Muscle of arm (tissue), 14 donors: ENCODE measurements around the gene SEMA3E. TPM values are rescaled to one million over a fixed set of nuclear protein-coding genes. Genes with fewer than 3 reads are reported as not detected.
A peak's percentile ranks its signal among the peaks of the same experiment; 100 is the strongest.
"Not testable (repeated sequence)": the region's sequence is repeated elsewhere in the genome, so short reads cannot be mapped to it uniquely, and the experiment has no call there.

Experiments
- DNase-seq: peaks from one replicate; pipeline ENCODE4 v3.0.0-alpha.2; 2013
- long read RNA-seq, 11 donors: transcript quantifications; one replicate each; lab custom pipeline, GENCODE V29; 2026
- polyA plus RNA-seq, 12 donors: library from polyadenylated mRNA; unstranded; fragments of 120-200 nt; gene quantifications; one replicate each; pipeline ENCODE4 v1.2.1, GENCODE V29; 2013; ENCODE audit not compliant: insufficient read length in 12 of 12

Gene SEMA3E
- 1 to 10 TPM in 11 of 12 donors, not detected in 1; 2.3 to 6.4 (median 4.9) TPM for polyA plus RNA-seq
- long read RNA-seq, donor 1: 0 reads
- long read RNA-seq, donor 2, full-length matches to known transcripts: 2 of 2 reads
- long read RNA-seq, donor 2, partial matches to known transcripts: 0 of 2 reads
- long read RNA-seq, donor 2, other reads (novel, unspliced or antisense): 0 of 2 reads
- long read RNA-seq, donor 3: 0 reads
- long read RNA-seq, donor 4, full-length matches to known transcripts: 1 of 1 reads
- long read RNA-seq, donor 4, partial matches to known transcripts: 0 of 1 reads
- long read RNA-seq, donor 4, other reads (novel, unspliced or antisense): 0 of 1 reads
- long read RNA-seq, donor 5, full-length matches to known transcripts: 1 of 1 reads
- long read RNA-seq, donor 5, partial matches to known transcripts: 0 of 1 reads
- long read RNA-seq, donor 5, other reads (novel, unspliced or antisense): 0 of 1 reads
- long read RNA-seq, donor 6: 0 reads
- long read RNA-seq, donor 7: 0 reads
- long read RNA-seq, donor 8, full-length matches to known transcripts: 1 of 1 reads
- long read RNA-seq, donor 8, partial matches to known transcripts: 0 of 1 reads
- long read RNA-seq, donor 8, other reads (novel, unspliced or antisense): 0 of 1 reads
- long read RNA-seq, donor 9: 0 reads
- long read RNA-seq, donor 10, full-length matches to known transcripts: 1 of 1 reads
- long read RNA-seq, donor 10, partial matches to known transcripts: 0 of 1 reads
- long read RNA-seq, donor 10, other reads (novel, unspliced or antisense): 0 of 1 reads
- long read RNA-seq, donor 11, full-length matches to known transcripts: 1 of 1 reads
- long read RNA-seq, donor 11, partial matches to known transcripts: 0 of 1 reads
- long read RNA-seq, donor 11, other reads (novel, unspliced or antisense): 0 of 1 reads

- peak; percentile 21 for DNase-seq
Observed at GRCh38 chr7:83648464-83649241, at the start of gene SEMA3E. Gene SEMA3E, minus strand, starts transcription at chr7:83649139.

DNA sequence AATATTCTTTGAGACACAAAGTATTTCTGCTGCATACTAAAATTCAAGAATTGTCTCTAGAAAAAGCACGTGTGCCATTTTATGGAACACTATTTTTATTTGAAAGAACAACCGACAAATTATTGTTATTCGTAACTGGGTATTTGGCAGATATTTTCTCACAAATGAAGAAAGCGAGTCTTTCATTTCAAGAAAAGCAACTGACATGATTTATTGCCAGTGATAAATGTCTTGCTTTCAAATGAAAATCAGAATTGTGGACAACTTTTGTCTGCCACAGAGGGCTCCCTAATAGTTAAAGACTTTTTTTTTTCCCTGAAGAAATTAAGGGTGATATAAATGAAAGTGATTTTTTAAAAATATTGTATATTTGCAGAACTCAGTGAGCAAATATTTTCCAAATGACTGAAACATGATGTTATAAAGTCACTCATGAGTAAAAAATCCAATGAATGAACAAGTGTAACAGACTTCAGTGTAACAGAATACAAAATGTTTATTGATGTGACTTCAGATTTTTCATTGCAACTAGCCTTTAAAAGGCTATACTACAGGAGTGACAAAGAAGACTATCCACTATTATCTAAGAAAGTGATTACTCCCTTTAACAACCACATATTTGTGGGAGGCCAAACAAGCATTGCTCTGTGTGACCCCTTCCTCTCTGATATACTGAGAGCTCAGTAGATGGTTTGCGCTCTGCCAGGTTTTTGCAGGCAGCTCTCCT, 49.0 kb upstream of the SEMA3E start:
- no peak for DNase-seq

- no peak for DNase-seq
Observed at GRCh38 chr7:83696101-83696500, 47.2 kb upstream of the SEMA3E start.

DNA sequence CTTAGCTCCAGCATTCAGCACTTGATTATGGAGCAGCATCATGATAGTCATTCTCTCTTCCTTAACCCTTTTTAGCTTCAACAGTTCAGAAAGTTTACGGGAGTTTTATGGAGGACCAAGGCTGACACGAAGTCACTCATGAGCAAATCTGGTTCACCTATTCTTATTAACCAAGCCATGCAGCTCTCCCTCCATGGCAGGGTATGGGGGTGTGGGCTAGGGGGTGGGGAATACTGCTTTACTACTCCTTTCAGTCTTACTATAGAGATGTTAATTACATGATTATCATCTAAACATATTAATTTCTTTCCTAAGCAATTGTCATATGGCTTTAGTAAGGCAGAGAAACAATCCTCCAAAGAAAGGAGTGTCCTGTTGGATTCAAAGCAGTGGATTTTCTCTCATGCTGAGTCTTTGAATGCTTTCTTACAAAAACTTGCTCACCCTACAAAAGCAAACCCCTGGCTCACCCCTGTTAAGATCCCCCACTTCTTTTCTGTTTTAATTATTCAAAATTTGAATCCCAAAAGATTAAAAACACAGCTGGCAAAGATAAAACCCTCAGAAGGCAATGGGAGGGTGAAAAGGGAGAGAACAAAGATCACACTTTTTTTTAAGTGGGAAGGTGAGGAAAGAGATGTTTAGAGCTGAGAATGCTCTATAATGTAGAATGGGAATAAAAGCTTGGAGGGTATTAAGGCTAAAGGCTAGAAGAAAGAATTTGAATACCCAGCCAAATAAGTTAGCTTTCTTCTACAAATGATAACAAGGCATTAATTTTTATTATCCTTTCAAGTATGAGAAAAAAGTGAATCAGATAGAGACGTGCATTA, 46.4 kb upstream of the SEMA3E start:
- no peak for DNase-seq

DNA sequence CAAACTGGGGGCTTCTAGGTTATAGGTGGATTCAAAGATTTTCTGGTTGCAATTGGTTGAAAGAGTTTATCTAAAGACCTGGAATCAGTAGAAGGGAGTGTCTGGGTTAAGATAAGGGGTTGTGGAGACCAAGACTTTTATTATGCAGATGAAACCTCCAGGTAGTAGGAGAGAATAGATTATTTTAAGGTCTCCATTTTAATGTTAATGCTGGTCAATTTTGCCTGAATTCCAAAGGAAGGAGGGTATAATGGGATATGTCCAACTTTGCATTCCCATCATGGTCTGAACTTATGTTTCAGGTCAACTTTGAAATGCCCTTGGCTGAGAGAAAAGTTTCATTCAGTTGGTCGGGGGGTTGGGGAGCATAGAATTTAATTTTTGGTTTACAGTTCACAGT, 44.3 kb upstream of the SEMA3E start:
- DNase-seq: no peak

DNA sequence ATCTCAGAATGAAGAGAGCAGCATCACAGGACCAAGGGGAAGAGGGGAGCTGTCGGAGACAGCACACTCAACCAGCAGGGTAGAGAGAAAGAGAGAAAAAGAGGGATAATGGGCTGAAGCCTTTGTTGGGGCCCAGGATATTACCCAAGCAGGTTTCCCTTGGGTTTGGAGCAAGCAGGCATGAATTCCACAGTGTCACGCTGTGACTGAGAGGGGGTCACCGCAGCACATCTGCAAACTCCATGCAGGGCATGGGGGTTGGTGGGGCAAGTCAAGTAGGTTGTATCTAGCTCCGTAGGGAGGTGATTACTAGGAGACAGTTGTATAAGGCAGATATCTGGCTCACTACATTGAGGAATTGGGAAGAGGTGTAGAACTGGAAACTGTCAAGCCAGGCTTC, 42.2 kb upstream of the SEMA3E start:
- no peak for DNase-seq

DNA sequence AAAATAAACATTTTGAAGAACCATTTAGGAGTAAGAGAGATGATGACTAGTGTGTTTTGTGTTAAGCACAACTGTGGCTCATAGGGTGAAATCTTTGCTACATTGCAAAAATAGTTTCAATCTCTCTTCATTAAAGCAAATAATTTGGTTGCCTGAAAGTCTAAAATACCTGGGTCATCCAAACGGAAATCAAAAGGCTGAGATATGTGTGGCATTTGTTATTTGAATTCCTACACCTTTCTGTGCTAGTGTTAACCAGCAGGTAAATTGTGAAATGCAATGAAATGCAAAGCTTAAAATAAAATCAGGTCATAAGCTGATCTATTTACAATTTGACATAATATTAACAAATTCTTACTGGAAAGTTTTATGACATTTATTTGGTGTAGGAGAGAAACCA, 40.9 kb upstream of the SEMA3E start:
- DNase-seq: no peak

DNA sequence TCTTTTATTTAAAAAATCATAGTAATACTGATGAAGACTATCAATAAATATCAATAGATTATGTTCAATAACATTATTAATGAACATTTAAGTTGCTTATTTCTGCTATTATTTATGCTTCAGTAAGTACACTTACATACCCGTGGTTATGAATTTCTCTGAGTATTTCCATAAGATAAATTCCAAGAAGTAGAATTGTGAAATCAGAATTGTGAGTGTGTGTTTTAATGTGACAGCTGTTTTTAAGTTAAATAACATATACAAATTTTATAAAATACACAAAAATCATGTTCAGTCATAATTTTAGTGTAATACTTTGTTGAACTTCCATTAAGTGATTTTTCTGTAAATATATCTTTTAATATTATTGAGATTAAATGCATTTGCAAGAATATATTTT, 37.5 kb upstream of the SEMA3E start:
- DNase-seq: no peak

DNA sequence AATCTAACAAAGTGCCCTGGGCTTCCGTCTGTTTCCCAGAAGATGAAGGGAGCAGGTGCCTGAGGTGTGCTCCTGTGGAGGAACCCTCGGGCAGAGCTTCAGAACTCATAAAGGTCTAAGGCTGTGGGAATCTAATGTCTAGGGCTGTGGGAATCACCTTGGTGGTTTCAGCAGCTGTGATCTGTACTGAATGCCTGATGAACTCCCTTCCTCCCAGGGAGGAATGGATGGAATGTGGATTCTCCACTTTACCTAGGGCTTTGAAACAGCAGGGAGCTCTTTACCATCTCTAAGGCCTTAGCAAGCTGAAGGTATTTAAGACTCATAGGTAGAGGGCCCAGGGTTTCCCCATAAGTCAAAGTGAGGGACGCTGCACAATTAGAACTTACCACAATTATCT, 36.0 kb upstream of the SEMA3E start:
- DNase-seq: no peak

- no peak for DNase-seq
Observed at GRCh38 chr7:83681200-83681778, 32.4 kb upstream of the SEMA3E start.

GRCh38 chr7:83677180-83677866, 28.4 kb upstream of the SEMA3E start:
- no peak for DNase-seq

- DNase-seq: not testable (repeated sequence)
Observed at GRCh38 chr7:83673291-83673690, 24.4 kb upstream of the SEMA3E start.

GRCh38 chr7:83672157-83672556, 23.2 kb upstream of the SEMA3E start:
- no peak for DNase-seq

DNA sequence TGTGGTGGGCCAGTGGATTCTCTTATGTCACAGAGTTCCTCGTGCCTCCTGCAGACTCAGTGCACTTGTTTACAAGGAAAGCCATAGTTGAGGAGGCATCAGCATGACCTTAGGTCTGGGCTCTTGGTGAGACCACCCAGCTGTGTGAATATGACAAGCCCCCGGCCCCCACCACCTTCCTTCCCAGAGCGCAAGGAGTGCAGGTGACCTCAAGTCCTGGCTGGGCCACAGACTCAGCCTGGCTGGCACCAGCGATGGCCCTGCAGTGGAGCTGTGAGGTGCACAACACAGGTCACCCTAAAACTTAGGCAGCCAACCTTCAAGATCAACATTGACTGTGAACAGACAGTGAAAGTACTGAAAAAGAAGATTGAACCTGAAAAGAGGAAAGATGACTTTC, 14.2 kb upstream of the SEMA3E start:
- no peak for DNase-seq

GRCh38 chr7:83658126-83658525, 9.2 kb upstream of the SEMA3E start:
- no peak for DNase-seq

- DNase-seq: peak; percentile 21
Observed at GRCh38 chr7:83655951-83656556, 7.1 kb upstream of the SEMA3E start.

GRCh38 chr7:83652481-83652880, 3.5 kb upstream of the SEMA3E start:
- DNase-seq: no peak

DNA sequence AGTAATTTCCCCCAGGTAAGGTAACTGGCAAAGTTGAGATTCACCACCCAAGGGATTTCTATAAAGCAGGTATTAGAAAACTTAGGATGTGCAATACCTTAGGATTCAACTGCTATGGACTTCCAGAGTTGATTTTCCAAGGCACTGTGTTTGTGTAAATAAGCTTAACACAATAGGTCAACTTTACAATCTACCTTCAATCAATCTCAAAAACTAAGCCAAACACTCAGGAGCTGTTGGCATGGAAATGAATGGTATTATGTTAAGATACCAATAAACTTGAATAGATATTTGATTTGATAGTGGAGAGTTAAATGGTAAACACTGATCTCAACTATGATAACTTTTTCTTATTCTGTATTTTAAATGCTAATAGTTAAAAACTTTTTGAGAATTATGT, 762 bp upstream of the SEMA3E start:
- no peak for DNase-seq

- DNase-seq: no peak
Observed at GRCh38 chr7:83646027-83646426, 2.9 kb downstream of the SEMA3E start.
